Embryonic facial prominence (tissue), 1 donor: Measurements from ENCODE around the gene XYLB.
A peak's percentile ranks its signal among the peaks of the same experiment; 100 is the strongest.
"Not testable (repeated sequence)": the region's sequence is repeated elsewhere in the genome, so short reads cannot be mapped to it uniquely, and the experiment has no call there.

Experiments
- DNase-seq: peaks from one replicate; pipeline ENCODE4 v3.0.0-alpha.2; 2016; ENCODE audit errors: extremely low spot score

Gene XYLB

DNA sequence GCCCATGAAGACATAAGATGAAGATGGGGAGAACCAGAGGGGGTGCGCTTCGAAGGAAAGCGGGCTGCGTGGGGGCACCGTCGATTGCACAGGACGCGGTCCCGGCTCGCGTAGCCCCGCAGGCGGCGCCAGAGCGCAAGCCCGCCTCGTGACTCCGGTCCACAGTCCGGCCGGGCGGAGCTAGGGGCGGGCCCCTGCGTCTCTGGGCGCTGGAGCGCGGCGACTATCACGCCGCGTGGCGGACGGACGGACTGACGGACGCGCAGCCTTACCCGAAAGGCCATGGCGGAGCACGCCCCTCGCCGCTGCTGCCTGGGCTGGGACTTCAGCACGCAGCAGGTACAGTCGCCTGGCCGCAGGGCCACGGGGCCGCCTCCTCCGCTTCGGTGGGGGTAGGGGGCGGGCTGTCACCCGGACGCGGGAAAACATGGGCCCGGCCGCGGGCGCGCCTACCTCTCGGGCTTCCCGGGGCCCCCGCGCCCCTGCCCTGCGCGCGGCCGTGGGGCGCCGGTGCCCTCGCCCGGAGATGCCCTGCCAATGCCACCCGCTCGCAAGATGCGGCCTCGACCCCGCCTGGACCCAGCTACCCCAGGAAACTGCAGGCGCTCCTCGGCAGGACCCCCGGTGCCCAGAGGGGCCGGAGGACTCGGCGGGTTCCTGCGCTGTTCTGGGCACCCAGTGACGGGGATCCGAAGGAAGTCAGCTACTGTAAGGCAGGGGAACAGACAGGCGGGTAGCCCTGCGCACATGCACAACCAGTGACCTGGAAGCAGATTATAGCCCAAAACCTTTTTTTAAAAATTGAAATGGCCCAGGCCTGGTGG is at the start of gene XYLB:
Gene XYLB (plus strand): TSS at position 199 of the 824 bp plus-strand sequence. CDS start 84 bp downstream, at position 283.
- DNase-seq = peak; percentile 19

DNA sequence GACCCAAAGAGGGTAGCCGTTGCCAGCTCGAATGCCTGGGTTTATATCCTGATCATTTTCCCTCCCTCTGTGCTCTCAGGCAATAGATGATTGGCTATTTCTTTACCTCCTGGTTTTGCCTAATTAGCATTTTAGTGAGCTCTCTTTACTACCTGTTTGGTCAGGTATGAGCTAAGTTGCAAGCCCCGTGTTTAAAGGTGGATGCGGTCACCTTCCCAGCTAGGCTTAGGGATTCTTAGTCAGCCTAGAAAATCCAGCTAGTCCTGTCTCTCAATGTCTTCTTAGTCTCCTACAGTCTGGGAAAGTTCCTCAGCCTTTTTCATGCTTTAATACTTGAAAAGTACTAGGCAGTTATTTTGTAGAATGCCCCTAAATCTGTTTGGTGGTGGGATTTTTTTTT is 49.5 kb upstream of the XYLB start:
- not testable (repeated sequence) for DNase-seq

DNA sequence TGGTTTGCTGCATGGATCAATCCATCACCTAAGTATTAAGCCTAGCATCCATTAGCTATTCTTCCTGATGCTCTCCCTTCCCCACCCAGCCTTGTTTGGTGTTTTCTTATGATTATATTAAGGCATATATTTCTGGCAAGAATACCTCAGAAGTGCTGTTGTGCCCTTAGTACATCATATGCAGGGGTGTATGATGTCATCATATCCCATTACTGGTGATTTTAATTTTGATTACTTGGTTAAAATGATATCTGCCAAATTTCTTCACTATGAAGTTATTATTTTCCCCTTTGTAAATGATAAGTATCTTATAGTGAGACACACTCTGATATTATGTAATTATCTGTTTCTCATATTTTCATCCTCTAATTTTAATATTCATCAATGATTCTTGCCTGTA is 49.0 kb upstream of the XYLB start:
- no peak for DNase-seq

DNA sequence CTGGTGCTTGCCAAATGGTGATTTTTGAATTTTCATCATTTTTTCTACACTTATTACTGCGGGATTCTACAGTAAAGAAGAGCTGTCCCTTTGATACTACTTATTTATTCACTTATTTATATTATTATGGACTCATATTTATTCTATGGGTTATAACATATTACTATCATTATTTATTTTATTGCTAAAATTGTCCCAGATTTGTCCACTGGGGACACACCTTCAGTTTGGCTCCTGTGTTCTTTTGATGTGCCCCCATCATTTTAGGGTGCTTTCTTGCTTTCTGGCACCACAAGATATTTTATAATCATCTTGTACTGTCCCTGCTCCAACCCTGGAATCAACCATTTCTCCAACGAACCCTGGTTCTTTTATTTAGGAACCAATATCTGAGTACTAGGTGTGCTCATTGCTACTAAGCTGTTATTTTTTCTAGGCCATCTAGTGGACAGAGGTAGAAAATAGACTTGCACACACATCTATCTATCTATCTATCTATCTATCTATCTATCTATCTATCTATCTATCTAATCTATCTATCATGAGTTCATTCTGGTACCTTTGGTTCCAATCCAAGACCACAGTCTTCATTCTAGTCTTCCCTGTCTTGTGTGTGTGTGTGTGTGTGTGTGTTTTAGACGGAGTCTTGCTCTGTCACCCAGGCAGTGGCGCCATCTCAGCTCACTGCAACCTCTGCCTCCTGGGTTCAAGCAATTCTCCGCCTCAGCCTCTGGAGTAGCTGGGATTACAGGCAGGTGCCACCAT is 48.5 kb upstream of the XYLB start:
- no peak for DNase-seq

DNA sequence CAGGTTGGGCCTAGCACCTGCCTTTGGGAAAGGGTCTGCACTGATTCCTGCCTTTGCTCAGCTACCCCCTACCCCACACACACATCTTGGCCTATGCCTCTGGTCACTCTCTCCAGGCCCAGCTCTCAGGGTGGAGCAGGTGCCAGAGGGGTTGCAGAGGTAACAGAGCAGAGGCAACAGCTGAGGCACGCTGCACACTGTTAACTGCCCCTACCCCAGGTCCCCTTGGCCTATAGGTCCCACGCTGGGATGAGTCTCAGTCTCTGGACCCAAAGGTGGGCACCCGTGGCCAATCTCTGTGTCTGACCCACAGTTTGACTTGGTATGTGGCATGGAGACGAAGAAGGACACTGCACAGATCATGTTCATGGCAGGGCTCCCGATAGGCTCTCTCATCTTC is 39.6 kb upstream of the XYLB start:
- no peak for DNase-seq

DNA sequence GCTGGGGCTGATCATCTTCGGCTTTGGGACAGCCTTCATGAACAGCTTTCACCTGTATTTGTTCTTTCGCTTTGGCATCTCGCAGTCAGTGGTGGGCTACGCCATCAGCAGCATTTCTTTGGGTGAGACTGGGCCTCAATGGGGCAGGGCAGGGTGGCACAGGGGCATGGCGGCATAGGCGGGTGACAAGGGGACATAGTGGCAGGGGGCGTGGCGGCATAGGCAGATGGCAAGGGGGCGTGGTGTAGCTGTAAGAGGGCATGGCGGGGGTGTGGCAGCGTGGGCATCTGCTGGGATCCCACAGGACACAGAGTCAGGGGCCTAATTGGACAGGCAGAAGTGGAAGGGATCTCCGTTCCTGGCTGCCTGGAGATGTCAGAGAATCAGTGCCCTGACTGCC is 39.0 kb upstream of the XYLB start:
- no peak for DNase-seq

DNA sequence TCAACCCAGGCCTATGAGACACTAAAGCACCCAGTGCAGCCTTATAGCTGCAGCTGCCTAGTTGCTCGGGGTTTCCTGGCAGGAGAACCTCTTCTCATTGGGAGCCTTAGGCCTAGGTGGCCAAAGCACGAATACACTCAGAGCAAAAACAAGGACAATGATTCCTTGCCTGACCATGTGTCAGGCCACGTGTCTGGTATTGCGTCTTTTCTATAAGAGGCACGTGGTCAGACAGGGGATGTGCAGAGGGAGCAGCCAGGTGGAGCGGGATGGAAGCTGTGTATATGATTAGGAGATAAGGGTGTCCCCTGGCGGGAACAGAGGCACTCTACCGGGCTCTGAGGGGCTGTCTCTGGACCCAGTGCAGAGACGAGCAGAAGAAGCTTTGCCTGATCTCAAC is 38.1 kb upstream of the XYLB start:
- DNase-seq = no peak

DNA sequence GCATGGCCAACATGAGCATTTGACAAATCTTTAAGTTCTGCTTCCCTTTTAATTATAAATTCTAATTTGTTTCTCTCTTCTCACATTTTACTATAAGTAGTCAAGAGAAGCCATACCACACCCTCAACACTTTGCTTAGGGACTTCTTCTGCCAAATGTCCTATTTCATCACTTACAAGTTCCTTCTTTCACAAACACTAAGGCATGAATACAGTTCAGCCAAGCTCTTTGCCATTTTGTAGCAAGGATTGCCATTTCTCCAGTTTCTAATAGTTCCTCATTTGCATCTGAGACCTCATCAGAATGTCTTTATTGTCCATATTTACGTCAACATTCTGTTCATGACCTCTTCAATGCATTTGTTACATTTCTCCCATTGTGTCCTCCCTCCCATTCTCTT is 35.1 kb upstream of the XYLB start:
- no peak for DNase-seq

DNA sequence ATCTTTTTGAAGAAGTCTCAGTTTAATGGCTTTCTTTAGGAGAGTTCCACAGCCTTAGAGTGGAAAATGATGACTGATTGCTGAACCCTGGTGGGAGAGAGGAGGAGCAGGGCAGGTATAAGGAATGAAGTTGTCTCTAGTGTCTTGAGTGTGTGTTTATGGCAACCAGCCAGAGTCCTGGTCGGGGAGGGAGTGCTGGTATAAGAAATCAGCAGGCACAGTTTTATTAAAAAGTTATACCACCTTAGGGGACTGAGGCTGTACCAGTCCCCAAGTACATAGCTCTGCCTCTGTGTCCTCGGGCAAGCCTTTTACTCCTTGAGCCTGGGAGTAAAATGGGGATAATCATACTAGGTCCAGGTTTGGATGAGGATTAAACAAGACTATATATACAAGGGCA is 34.6 kb upstream of the XYLB start:
- DNase-seq = no peak

DNA sequence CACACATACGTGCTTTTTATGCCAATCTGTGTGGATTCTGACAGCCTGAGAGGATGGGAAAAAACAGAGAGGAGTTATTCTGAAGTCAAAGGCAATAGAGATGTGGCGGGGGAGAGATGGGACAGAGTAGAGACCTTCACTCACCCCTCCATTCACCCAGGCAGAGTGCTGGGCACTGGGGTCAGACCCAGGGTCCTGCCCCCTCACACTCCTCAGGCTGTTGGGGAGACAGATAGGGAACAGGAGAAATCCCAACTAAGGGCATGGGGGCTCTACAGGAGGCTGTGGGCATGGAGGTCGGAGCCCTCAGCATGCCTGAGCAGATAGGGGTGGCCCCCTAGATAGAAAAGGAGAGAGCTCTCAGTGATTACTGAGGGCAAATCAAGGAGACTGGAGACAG is 34.2 kb upstream of the XYLB start:
- no peak for DNase-seq

DNA sequence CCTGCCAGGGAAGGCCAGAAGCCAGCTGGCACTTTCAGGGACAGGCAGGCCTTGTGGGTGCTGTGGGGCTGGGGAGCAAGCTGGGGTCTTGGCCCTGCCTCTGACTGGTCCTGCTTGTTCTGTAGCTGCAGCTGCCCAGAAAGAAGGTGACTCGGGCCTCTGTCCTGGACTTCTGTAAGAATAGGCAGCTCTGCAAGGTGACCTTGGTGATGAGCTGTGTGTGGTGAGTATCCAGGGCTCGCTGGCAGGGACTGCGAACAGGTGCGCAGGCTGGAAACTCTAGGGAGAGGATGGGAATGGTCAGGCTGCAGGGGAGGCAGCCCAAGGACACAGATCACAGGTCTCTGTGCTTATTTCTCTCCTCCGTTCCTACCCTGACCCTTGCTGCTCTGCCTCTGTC is 33.3 kb upstream of the XYLB start:
- no peak for DNase-seq

DNA sequence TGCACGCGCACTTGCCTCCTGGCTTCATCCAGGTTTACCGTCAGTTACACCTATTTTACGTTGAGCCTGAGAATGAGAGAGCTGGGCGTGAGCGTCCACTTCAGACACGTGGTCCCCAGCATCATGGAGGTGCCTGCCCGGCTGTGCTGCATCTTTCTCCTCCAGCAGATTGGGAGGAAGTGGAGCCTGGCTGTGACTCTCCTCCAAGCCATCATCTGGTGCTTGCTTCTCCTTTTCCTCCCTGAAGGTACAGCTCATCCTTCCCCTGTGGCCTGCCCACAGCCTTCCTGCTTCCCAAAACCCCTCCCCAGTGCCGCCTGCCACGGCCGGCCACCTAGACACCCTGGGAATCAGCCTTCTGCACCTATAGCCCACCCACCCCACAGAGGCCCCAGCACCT is 32.9 kb upstream of the XYLB start:
- DNase-seq = no peak

DNA sequence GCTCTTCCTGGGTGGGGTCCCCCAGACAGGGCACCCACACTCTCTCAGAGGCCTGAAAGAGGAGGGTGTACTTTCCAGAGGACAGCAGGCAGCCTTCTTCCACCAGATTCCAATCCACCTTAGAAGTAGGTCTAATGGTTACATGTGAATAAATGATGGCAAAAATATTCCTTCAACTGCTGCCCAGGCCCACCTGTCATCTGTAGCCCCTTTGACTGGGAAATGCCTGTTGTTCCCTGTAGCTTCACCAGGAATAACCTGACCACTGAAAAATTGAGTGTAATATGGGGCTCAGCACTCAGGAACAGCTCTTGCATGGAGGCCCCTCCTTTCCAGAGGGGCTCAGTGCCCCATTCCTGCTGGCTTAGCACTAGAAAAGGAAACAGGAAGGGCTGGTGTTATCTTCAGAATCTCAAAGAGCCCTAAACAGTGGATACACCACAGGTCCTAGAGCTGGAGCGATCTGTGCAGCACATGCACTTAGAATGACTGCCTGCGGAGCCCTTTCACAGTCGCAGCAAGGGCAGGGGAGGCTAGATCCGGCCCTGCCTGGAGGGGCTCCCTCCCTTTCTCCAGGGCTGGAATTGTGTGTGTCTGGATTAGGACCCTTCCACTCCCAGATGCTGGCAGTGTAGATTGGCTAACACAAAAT is 32.3 kb upstream of the XYLB start:
- DNase-seq = no peak

DNA sequence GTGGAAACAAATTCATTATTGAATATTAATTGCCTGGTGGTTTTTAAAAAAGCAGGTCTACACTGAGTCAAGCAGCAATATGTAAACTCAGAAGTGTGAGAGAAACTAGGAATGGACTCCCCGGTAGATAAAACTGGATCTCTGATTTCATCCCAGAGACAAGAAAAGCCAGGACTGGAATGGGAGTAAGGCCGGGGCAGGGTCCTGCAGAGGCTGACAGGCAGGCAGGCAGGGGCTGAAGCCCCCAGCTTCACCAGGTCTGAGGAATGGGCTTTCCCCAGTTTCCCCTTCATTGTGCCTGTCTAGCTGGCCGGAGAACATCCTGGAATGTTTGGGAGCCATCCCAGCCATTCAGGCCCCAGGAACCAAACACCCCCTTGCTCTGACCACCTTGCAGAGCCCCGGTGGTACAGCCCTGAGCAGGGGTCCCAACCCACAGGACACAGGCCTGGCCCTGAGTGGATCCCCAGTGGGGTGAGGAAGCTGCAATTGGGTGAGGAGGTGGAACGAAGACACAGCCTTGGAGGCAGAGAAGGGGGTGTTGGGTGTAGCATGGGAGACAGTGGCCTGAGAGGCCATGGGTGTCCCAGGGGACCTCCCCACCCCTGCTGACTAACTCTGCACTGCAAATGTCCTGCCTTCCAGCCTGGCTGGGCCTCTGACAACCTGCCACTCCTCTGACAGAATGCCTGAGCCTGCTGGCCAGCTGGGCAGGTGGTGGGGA is 31.7 kb upstream of the XYLB start:
- no peak for DNase-seq

DNA sequence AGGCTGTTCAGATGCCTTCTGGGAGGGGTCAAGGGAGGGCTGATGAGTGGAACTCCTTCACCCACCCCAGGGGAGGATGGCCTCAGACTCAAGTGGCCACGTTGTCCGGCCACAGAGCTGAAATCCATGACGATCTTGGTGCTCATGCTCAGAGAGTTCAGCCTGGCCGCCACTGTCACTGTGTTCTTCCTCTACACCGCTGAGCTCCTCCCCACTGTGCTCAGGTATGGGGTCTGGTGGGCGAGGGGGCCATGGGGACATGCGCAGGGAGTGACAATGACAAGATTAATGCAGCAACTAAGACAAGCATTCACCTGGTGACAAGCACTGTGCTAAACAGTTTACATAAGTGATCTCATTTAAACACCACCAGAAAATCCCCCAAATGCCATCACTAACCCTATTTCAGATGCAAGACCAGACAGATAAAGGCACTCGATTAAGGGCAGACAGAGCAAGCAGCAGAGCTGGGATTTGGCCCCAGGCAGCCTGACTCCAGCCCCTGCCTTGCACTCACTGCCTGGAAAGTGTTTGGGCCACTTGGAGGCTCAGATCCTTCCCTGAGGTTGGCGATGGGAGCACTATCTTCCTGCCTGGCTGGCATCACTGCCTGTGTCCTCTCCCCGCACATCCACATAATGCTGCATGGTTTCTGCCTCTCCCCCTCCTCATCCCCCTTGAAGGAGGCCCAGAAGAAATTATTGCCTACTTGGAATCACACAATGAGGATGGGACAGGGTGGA is 30.9 kb upstream of the XYLB start:
- DNase-seq = no peak

DNA sequence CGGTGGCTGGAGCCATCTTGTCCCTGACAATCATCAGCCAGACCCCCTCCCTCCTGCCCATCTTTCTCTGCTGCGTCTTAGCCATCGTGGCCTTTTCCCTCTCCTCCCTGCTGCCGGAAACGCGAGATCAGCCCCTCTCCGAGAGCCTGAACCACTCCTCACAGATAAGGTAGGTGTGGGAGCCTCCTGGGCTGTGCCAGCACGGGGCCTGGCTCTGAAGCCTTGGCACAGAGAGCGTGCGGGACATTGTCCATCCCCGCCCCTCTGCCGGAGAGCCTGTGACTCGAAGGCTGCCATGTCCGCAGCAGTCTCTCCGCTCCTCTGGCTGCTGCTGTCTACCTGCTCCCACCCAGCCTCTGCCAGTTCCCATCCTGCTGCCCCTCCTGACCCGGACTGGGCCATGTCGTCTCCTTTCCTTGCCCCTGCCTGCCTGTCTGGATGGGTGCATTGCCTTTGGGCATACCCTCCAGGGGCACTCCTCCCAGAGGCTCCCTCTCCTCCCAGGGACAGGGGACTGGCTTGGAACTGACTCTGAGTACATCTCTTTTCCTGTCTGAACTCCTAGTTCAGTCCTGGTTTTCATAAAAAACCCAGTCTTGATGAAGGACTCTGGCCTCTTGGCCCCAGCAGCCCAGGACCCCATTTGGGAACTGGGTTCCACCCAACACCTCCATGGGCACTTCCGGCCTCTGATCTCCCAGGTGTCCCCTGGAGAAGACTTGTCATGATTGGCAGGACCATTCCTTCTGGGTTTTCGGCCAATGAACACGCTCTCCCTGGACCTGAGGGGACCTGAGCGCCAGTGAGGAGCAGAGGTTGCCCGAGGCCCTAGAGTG is 30.0 kb upstream of the XYLB start:
- DNase-seq = no peak

DNA sequence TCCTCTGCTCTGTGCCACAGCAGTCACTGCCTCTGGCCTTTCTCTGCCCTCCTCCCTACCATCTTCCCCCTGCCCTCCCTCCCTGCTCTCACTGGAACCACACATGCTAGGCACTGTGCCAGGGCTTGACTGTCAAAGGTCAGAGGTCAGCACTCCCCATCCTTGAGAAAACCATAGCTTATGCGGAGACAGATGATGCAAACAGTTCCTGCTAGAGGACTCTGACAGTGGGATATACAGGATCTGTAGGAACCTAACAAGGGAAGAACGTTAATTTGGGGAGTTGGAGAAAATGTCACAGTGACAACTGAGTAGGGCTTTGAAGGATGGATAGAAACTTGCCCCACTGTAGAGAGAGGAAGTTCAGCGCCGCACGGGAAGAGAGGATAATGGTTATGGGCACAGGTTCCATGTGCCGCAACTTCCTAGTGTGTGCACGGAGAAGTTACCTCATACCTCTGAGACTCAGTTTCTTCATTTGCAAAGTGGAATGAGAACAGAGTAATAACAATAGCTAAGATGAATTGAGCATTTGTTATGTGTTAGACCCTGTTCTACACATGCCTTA is 29.3 kb upstream of the XYLB start:
- no peak for DNase-seq

DNA sequence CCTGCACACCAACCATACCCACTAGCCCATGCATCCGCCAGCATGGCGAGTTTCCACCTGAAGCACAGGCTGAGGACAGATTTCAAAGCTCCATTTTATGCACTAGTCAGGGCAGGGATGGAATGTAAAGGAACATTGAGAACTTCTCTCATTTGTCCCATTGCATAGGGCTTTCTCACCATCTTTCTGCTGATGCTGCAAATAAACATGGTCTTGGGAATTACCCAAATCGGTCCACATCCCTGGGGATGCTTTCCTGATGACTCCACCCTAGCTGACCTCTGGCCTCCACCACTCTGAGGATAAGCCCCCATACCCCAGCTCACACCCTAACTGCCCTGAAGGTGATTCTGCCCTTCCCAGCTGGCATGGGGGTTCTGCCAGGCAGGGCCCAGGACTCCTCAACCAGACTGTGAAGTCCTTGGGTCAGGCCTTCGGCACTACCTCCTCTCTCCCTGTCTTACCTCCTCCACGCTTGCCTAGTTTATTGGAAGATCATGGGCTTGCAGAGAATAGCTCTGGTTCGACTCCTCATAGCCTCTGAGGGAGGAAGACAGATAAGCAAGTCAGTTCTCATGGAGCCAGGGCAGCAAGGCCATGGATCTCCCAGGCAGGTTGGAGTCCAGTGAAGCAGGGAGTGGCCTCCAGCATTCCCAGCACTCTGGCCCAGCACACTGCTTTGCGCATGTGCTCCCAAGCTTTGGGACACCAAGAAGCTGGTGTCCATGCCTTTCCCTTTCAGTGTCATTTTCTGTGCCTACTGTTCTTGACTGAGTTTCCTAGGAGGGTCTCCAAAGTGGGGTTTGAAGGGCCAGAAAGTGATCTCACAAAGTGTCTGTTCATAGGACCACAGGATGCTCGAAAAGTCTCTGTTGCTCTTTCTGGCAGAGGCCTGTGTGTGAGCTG is 27.6 kb upstream of the XYLB start:
- no peak for DNase-seq

DNA sequence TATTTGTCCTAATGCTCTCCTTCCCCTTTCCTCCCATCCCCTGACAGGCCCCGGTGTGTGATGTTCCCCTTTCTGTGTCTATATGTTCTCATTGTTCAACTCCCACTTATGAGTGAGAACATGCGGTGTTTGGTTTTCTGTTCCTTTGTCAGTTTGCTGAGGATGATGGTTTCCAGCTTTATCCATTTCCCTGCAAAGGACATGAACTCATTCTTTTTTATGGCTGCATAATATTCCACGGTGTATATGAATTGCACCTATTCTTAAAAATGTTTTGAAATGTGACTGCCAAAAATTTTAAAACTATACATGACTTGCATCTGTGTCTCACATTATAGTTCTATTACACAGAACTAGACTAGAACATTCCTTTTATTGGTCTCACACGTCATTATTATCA is 25.9 kb upstream of the XYLB start:
- DNase-seq = not testable (repeated sequence)
